ENCODE data around the gene LRP1B.

GRCh38 chr2:141065042-141065441 is 1065.8 kb downstream of the LRP1B start:
- no peak for TF ChIP-seq EZH2 (IDR thresholded peaks at IDR 0.05; ENCODE audit: insufficient read depth, poor library complexity, severe bottlenecking)
- TF ChIP-seq EZH2phosphoT487 (IDR thresholded peaks at IDR 0.05; ENCODE audit: insufficient read depth, low read depth): no peak
